Immature natural killer cell (primary cell): ENCODE results near the gene XRN2. TPM values are rescaled to one million over a fixed set of nuclear protein-coding genes. Genes with fewer than 3 reads are reported as not detected.

ENCODE experiments used
- DNase-seq, 3 donors: peaks; one replicate each; pipeline ENCODE4 v3.0.0; 2022; ENCODE audit warnings: mixed read lengths in 1 of 3
- H3K27ac Mint-ChIP-seq, 6 donors: one replicate each; pipeline ENCODE4 v1.8.0; 2020; ENCODE audit warnings: mixed read lengths in 6 of 6, mild to moderate bottlenecking in 5 of 6, inconsistent platforms in 4 of 6, moderate library complexity in 3 of 6
- H3K27me3 Mint-ChIP-seq, 3 donors: one replicate each; pipeline ENCODE4 v1.8.0; 2020 to 2021; ENCODE audit warnings: low read depth in 3 of 3, mild to moderate bottlenecking in 3 of 3, mixed read lengths in 3 of 3, moderate library complexity in 3 of 3, inconsistent platforms in 1 of 3
- H3K36me3 Mint-ChIP-seq, 3 donors: one replicate each; pipeline ENCODE4 v1.8.0; 2020; ENCODE audit warnings: mixed read lengths in 3 of 3, inconsistent platforms in 2 of 3, mild to moderate bottlenecking in 2 of 3
- H3K4me1 Mint-ChIP-seq, 2 donors: one replicate each; pipeline ENCODE4 v1.8.0; 2020; ENCODE audit warnings: inconsistent platforms in 2 of 2, mild to moderate bottlenecking in 2 of 2, mixed read lengths in 2 of 2, moderate library complexity in 1 of 2
- H3K4me3 Mint-ChIP-seq, 5 donors: one replicate each; pipeline ENCODE4 v1.8.0; 2020; ENCODE audit warnings: mild to moderate bottlenecking in 5 of 5, mixed read lengths in 5 of 5, inconsistent platforms in 3 of 5, moderate library complexity in 3 of 5
- H3K9me3 Mint-ChIP-seq, 6 donors: one replicate each; pipeline ENCODE4 v1.8.0; 2020; ENCODE audit warnings: mild to moderate bottlenecking in 6 of 6, mixed read lengths in 6 of 6, inconsistent platforms in 4 of 6, moderate library complexity in 3 of 6
- polyA plus RNA-seq, 3 donors: library from polyadenylated mRNA; unstranded; fragments of 300-500 nt; fragmentation: Illumina TruSeq; gene quantifications; one replicate each; pipeline ENCODE4 v1.2.3, GENCODE V29; 2021

XRN2 gene
- polyA plus RNA-seq, 3 donors from 2014 or later: 52.7 to 63.9 (median 61.2) TPM

GRCh38 chr20:21278829-21279228 lies 24.3 kb upstream of the XRN2 start:
- Mint-ChIP-seq H3K27ac (no peak overlapping the region), H3K27me3 (peaks cover 0 to 5% (median 3%) of the 10 kb centered on the region in 3 donors), H3K4me1 (no peaks in the 10 kb centered on the region), H3K36me3 (no peaks in the 10 kb centered on the region), H3K4me3 (no peak overlapping the region), H3K9me3 (peaks cover 0 to 4% (median 0%) of the 10 kb centered on the region in 6 donors)
- no peak for DNase-seq

DNA sequence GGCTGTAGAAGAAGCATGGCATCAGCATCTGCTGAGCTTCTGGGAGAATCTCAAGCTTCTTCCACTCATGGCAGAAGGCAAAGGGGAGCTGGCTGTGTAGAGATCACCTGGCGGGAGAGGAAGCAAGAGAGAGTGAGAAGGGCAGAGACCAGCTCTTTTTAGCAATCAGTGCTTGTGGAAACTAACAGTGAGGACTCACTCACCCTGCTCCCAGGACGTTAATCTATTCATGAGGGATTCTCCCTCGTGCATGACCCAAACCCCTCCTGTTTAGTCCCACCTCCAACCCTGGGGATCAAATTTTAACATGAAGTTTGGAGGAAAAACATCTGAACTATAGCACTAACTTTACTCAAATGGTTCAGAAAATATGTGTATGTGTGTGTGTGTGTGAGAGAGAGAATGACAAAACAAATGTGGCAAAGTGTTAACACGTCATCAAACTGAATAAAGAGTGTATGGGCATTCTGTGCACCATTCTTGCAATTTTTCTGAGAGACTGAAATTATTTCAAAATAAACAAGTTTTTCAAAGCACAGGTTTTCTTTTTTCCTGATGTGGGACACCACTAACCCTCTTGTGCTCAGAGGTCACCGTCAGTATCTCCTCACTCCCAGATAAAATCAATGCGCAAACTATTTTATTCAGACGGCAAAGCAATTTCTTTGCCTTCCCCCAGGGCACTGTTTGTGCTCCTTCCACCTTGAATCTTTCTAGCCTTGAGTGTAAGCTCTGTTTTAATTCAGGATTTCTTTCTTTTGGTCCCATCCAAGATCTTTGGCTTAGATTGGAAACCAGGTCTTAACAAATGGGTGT lies 23.2 kb upstream of the XRN2 start:
- Mint-ChIP-seq H3K4me3 (no peak overlapping the region), H3K9me3 (peaks cover 0 to 4% (median 0%) of the 10 kb centered on the region in 6 donors), H3K27ac (no peak overlapping the region), H3K27me3 (peaks cover 0 to 6% (median 3%) of the 10 kb centered on the region in 3 donors), H3K4me1 (no peaks in the 10 kb centered on the region), H3K36me3 (no peaks in the 10 kb centered on the region)
- no peak for DNase-seq

- H3K4me3 Mint-ChIP-seq: no peak overlapping the region
- peaks cover 0 to 9% (median 0%) of the 10 kb centered on the region in 6 donors for H3K9me3 Mint-ChIP-seq
- no peaks in the 10 kb centered on the region for H3K36me3 Mint-ChIP-seq
- no peak overlapping the region for H3K27ac Mint-ChIP-seq
- H3K4me1 Mint-ChIP-seq: no peaks in the 10 kb centered on the region
- peaks cover 2 to 7% (median 7%) of the 10 kb centered on the region in 3 donors for H3K27me3 Mint-ChIP-seq
- DNase-seq: no peak
These were observed 22.6 kb upstream of the XRN2 start for GRCh38 chr20:21280522-21281016.

GRCh38 chr20:21286775-21287174 lies 16.4 kb upstream of the XRN2 start:
- Mint-ChIP-seq H3K9me3 (peaks cover 0 to 9% (median under 1%) of the 10 kb centered on the region in 6 donors), H3K27ac (no peak overlapping the region), H3K4me3 (no peak overlapping the region), H3K4me1 (no peaks in the 10 kb centered on the region), H3K27me3 (peaks cover 7 to 20% (median 14%) of the 10 kb centered on the region in 3 donors), H3K36me3 (peaks cover 0 to 3% (median 0%) of the 10 kb centered on the region in 3 donors)
- no peak for DNase-seq

DNA sequence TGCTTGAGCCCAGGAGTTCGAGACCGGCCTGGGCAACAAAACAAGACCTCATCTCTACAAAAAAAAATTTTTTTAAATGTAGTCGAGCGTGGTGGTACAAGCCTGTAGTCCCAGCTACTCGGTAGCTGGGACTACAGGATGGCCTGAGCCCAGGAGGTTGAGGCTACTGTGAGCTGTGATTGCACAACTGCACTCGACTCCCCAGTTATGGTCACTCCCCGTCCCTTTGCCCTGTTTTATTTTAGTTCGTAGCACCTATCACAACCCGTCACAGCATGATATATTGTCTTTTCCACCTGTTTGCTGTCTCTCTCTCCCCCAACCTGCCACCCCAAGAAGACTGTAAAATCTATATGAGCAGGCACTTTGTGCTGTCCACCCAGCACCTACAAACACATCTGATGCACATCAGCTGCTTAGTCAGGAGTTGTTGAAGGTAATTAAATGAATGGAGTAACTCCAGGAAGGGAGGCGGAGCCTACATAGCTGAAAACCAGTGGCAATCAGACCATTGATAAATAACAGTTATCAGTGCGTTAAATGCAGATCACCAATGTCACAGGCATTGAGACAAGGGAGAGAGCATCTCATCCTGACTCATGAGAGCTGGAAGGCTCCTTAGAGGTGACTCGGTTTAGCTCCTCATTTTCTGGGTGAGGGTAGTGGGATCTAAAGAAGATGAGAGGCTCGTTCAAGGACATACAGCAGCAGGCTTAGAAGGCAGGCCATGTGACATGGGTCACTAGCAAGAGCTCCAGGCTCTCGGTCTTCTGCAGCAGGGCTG lies 14.4 kb upstream of the XRN2 start:
- Mint-ChIP-seq H3K4me3 (no peak overlapping the region), H3K27ac (no peak overlapping the region), H3K9me3 (peaks cover 0 to 5% (median under 1%) of the 10 kb centered on the region in 6 donors), H3K36me3 (peaks cover 0 to 3% (median 0%) of the 10 kb centered on the region in 3 donors), H3K4me1 (no peaks in the 10 kb centered on the region), H3K27me3 (peaks cover 7 to 16% (median 12%) of the 10 kb centered on the region in 3 donors)
- no peak for DNase-seq

DNA sequence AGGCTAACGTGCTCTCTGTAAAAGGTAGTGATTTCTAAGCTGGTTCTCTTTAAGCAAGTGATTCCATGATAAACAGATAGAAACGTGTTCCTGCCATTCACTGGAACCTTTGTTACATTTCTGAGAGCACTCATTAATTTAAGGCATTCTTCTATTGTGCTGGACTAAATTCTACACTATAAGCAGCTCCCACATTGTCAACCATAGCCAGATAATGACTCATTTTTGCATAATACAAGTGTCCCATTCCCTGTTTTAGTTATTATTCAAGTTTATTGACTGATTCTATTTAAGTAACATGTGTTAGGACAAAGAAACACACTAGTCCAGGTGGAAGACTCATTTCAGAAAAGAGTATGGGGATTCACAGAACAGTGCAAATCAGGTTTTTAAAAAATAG lies 13.5 kb upstream of the XRN2 start:
- Mint-ChIP-seq H3K9me3 (peaks cover 0 to 5% (median under 1%) of the 10 kb centered on the region in 6 donors), H3K27ac (no peak overlapping the region), H3K36me3 (peaks cover 0 to 3% (median 0%) of the 10 kb centered on the region in 3 donors), H3K4me3 (no peak overlapping the region), H3K27me3 (peaks cover 7 to 21% (median 11%) of the 10 kb centered on the region in 3 donors), H3K4me1 (no peaks in the 10 kb centered on the region)
- no peak for DNase-seq

GRCh38 chr20:21291026-21291425 lies 12.1 kb upstream of the XRN2 start:
- Mint-ChIP-seq H3K4me3 (no peak overlapping the region), H3K27me3 (peaks cover 8 to 14% (median 9%) of the 10 kb centered on the region in 3 donors), H3K36me3 (peaks cover 0 to 3% (median 0%) of the 10 kb centered on the region in 3 donors), H3K4me1 (no peaks in the 10 kb centered on the region), H3K27ac (no peak overlapping the region), H3K9me3 (peaks cover 0 to 2% (median 0%) of the 10 kb centered on the region in 6 donors)
- no peak for DNase-seq

GRCh38 chr20:21294755-21295154 lies 8.4 kb upstream of the XRN2 start:
- DNase-seq: no peak
- Mint-ChIP-seq H3K4me3 (no peak overlapping the region), H3K27ac (no peak overlapping the region), H3K9me3 (no peaks in the 10 kb centered on the region), H3K36me3 (no peaks in the 10 kb centered on the region), H3K27me3 (peaks cover 4 to 10% (median 9%) of the 10 kb centered on the region in 3 donors), H3K4me1 (no peaks in the 10 kb centered on the region)

- Mint-ChIP-seq H3K36me3 (no peaks in the 10 kb centered on the region), H3K27me3 (peaks cover 8 to 22% (median 15%) of the 10 kb centered on the region in 3 donors), H3K4me3 (peak overlapping the region; percentile 93 to 98 (median 97)), H3K4me1 (peaks cover 28 to 29% of the 10 kb centered on the region in 2 donors), H3K9me3 (no peaks in the 10 kb centered on the region), H3K27ac (peak overlapping the region; percentile 87 to 98 (median 94))
- no peak for DNase-seq
These were observed 1.0 kb upstream of the XRN2 start for GRCh38 chr20:21301940-21302663.

DNA sequence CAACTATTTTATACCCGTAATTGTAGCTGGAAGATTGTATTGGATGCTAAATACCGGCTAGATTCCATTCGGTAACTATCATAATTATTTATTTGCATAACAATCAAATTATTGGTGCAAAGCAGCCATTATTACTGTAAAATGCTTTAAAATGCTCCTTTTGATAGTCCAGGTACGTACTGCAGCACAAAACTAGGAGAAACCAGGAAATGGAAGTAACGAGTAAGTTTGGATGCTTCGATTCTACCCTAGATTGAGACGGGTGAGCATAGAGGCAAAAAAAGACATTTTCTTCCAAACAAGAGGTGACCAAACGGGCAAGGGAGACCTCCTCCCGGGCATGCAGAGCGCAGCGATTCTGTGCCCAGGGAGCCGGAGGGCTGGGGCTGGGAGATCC lies 469 bp upstream of the XRN2 start:
- DNase-seq: no peak
- Mint-ChIP-seq H3K4me3 (peak overlapping the region; percentile 93 to 98 (median 97)), H3K4me1 (peaks cover 28 to 29% of the 10 kb centered on the region in 2 donors), H3K27me3 (peaks cover 6 to 20% (median 10%) of the 10 kb centered on the region in 3 donors), H3K9me3 (no peaks in the 10 kb centered on the region), H3K27ac (peak overlapping the region; percentile 87 to 98 (median 94)), H3K36me3 (no peaks in the 10 kb centered on the region)

- Mint-ChIP-seq H3K4me3 (peak overlapping the region; percentile 93 to 98 (median 97)), H3K4me1 (peaks cover 39 to 41% of the 10 kb centered on the region in 2 donors), H3K27me3 (peaks cover 4 to 16% (median 10%) of the 10 kb centered on the region in 3 donors), H3K9me3 (no peaks in the 10 kb centered on the region), H3K27ac (peak overlapping the region; percentile 92 to 99 (median 98)), H3K36me3 (peaks cover 9 to 11% (median 11%) of the 10 kb centered on the region in 3 donors)
- no peak for DNase-seq
These were observed 898 bp downstream of the XRN2 start for GRCh38 chr20:21303872-21304586.

DNA sequence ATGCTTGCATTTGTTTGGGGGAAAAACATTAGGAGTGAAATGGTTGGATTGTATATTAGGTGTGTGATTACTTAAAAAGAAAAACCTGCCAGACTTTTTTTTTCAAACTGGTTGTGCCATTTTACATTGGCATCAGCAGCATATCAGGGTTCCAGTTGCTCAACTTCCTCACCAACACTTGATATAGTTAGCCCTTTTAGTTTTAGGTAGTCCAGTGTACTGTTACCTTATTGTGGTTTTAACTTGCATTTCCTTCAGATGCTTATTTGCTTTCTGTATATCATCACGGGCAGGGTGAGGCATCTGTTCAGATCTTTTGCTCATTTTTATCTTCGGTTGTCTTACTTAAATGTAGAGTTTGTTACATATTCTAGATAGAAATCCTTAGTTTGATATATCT lies 5.2 kb downstream of the XRN2 start:
- Mint-ChIP-seq H3K4me3 (peak overlapping the region in 3 of 5 donors; percentile 10 to 57 (median 55)), H3K36me3 (peaks cover 9 to 16% (median 11%) of the 10 kb centered on the region in 3 donors)

More for the DNA sequence above, 5.2 kb downstream of the XRN2 start:
- DNase-seq: no peak
- H3K27ac Mint-ChIP-seq: peak overlapping the region in 4 of 6 donors; percentile 4 to 62 (median 34)
- H3K4me1 Mint-ChIP-seq: peaks cover 64 to 74% of the 10 kb centered on the region in 2 donors
- H3K27me3 Mint-ChIP-seq: peaks cover 0 to 7% (median 4%) of the 10 kb centered on the region in 3 donors
- H3K9me3 Mint-ChIP-seq: no peaks in the 10 kb centered on the region
